H9 (cell line): ENCODE measurements around the gene CCM2. TPM values are rescaled to one million over a fixed set of nuclear protein-coding genes. Genes with fewer than 3 reads are reported as not detected.

Source experiments
- DNase-seq: peaks from one replicate; pipeline ENCODE4 v3.0.0-alpha.2; 2017
- H2AFZ ChIP-seq: one replicate; pipeline ENCODE4 v1.6.1; 2013; ENCODE audit warnings: mild to moderate bottlenecking, low read length, control low read depth, moderate library complexity
- H2AK5ac ChIP-seq: 2 replicates; pipeline ENCODE4 v1.6.1; 2013; ENCODE audit warnings: low read length, control low read depth, mixed read lengths; ENCODE audit not compliant: insufficient read length
- H2BK120ac ChIP-seq: one replicate; pipeline ENCODE4 v1.6.1; 2013; ENCODE audit warnings: low read depth, mild to moderate bottlenecking, low read length, control low read depth, inconsistent platforms; ENCODE audit not compliant: poor library complexity, severe bottlenecking
- H2BK12ac ChIP-seq: 2 replicates; pipeline ENCODE4 v1.6.1; 2013; ENCODE audit warnings: low read length, control low read depth, mixed read lengths, low read depth; ENCODE audit not compliant: insufficient read length
- H2BK15ac ChIP-seq: 2 replicates; pipeline ENCODE4 v1.6.1; 2013; ENCODE audit warnings: low read depth, low read length, control low read depth
- H2BK20ac ChIP-seq: one replicate; pipeline ENCODE4 v1.6.1; 2013; ENCODE audit warnings: low read depth, mild to moderate bottlenecking, low read length, control low read depth, inconsistent platforms; ENCODE audit not compliant: poor library complexity, severe bottlenecking
- H2BK5ac ChIP-seq: 2 replicates; pipeline ENCODE4 v1.6.1; 2013; ENCODE audit warnings: low read length, control low read depth, mixed read lengths; ENCODE audit not compliant: insufficient read length
- H3K14ac ChIP-seq: 2 replicates; pipeline ENCODE4 v1.6.1; 2013; ENCODE audit warnings: low read length, control low read depth; ENCODE audit not compliant: insufficient read depth
- H3K18ac ChIP-seq: 2 replicates; pipeline ENCODE4 v1.6.1; 2013; ENCODE audit warnings: low read depth, mild to moderate bottlenecking, mixed read lengths, low read length, control low read depth; ENCODE audit not compliant: insufficient read length
- H3K23ac ChIP-seq: 2 replicates; pipeline ENCODE4 v1.6.1; 2013; ENCODE audit warnings: low read length, control low read depth, mixed read lengths, low read depth; ENCODE audit not compliant: insufficient read length
- H3K23me2 ChIP-seq: 2 replicates; pipeline ENCODE4 v1.6.1; 2013; ENCODE audit warnings: low read depth, mild to moderate bottlenecking, mixed read lengths, low read length, control low read depth; ENCODE audit not compliant: insufficient read length, poor library complexity, severe bottlenecking
- H3K27ac ChIP-seq: 2 replicates; pipeline ENCODE4 v1.5.1; 2013; ENCODE audit warnings: low read length, control low read depth, mixed read lengths, low read depth; ENCODE audit not compliant: insufficient read length
- H3K27me3 ChIP-seq: 2 replicates; pipeline ENCODE4 v1.6.1; 2013; ENCODE audit warnings: low read length, control low read depth, inconsistent platforms; ENCODE audit not compliant: insufficient read depth
- H3K4ac ChIP-seq: 2 replicates; pipeline ENCODE4 v1.6.1; 2013; ENCODE audit warnings: low read depth, mild to moderate bottlenecking, control low read depth, inconsistent platforms, low read length, moderate library complexity
- H3K4me1 ChIP-seq: 2 replicates; pipeline ENCODE4 v1.6.1; 2013; ENCODE audit warnings: low read length, control low read depth, inconsistent platforms; ENCODE audit not compliant: insufficient read depth
- H3K4me2 ChIP-seq: 2 replicates; pipeline ENCODE4 v1.6.1; 2013; ENCODE audit warnings: low read length, control low read depth, mixed read lengths; ENCODE audit not compliant: insufficient read length, insufficient read depth
- H3K56ac ChIP-seq: 2 replicates; pipeline ENCODE4 v1.6.1; 2013; ENCODE audit warnings: low read depth, mild to moderate bottlenecking, mixed read lengths, low read length, control low read depth; ENCODE audit not compliant: insufficient read length
- H3K79me1 ChIP-seq: 2 replicates; pipeline ENCODE4 v1.6.1; 2013; ENCODE audit warnings: low read depth, mild to moderate bottlenecking, moderate library complexity, low read length, control low read depth, inconsistent platforms; ENCODE audit not compliant: insufficient read depth, poor library complexity, severe bottlenecking
- H3K79me2 ChIP-seq: 2 replicates; pipeline ENCODE4 v1.6.1; 2013; ENCODE audit warnings: low read length, control low read depth, inconsistent platforms; ENCODE audit not compliant: insufficient read depth
- H3K9ac ChIP-seq: 2 replicates; pipeline ENCODE4 v1.6.1; 2013; ENCODE audit warnings: low read length, control low read depth, mixed read lengths; ENCODE audit not compliant: insufficient read length; ENCODE audit errors: extremely low read depth
- H3K9me3 ChIP-seq: one replicate; pipeline ENCODE4 v1.6.1; 2013; ENCODE audit warnings: low read depth, low read length, inconsistent platforms; ENCODE audit not compliant: control insufficient read depth
- H3T11ph ChIP-seq: one replicate; pipeline ENCODE4 v1.6.1; 2013; ENCODE audit warnings: mild to moderate bottlenecking, low read length, control low read depth, inconsistent platforms
- H4K20me1 ChIP-seq: one replicate; pipeline ENCODE4 v1.6.1; 2013; ENCODE audit not compliant: control insufficient read depth, insufficient read length, insufficient read depth
- H4K5ac ChIP-seq: 2 replicates; pipeline ENCODE4 v1.6.1; 2013; ENCODE audit warnings: low read depth, mild to moderate bottlenecking, mixed read lengths, low read length, control low read depth; ENCODE audit not compliant: insufficient read length
- H4K8ac ChIP-seq: replicated peaks from 2 replicates; pipeline ENCODE4 v1.6.1; 2013; ENCODE audit warnings: low read length, control low read depth, mixed read lengths, low read depth; ENCODE audit not compliant: insufficient read length
- H4K91ac ChIP-seq: 2 replicates; pipeline ENCODE4 v1.6.1; 2013; ENCODE audit warnings: low read depth, mild to moderate bottlenecking, moderate library complexity, mixed read lengths, low read length, control low read depth; ENCODE audit not compliant: insufficient read length
- H3K27ac Mint-ChIP-seq, 3 experiments: 2 replicates in 2 of 3; 3 replicates in 1 of 3; pipeline ENCODE4 v1.8.0; 2020 to 2021; ENCODE audit warnings: mixed read lengths in 3 of 3, mild to moderate bottlenecking in 1 of 3, moderate library complexity in 1 of 3
- H3K27me3 Mint-ChIP-seq: 2 replicates; pipeline ENCODE4 v1.8.0; 2021; ENCODE audit warnings: low read depth, mild to moderate bottlenecking, moderate library complexity, mixed read lengths
- H3K36me3 Mint-ChIP-seq, 3 experiments: 2 replicates in 2 of 3; 3 replicates in 1 of 3; pipeline ENCODE4 v1.8.0; 2020 to 2021; ENCODE audit warnings: low read depth in 3 of 3, mixed read lengths in 3 of 3; ENCODE audit not compliant: insufficient read depth in 1 of 3
- H3K4me1 Mint-ChIP-seq, 2 experiments: 2 replicates each; pipeline ENCODE4 v1.8.0; 2020; ENCODE audit warnings: mixed read lengths in 2 of 2
- H3K4me3 Mint-ChIP-seq, 2 experiments: 2 replicates in 1 of 2; 3 replicates in 1 of 2; pipeline ENCODE4 v1.8.0; 2020 to 2021; ENCODE audit warnings: mild to moderate bottlenecking in 2 of 2, mixed read lengths in 2 of 2, moderate library complexity in 1 of 2
- H3K9me3 Mint-ChIP-seq, 2 experiments: 2 replicates in 1 of 2; 3 replicates in 1 of 2; pipeline ENCODE4 v1.8.0; 2020; ENCODE audit warnings: mild to moderate bottlenecking in 2 of 2, mixed read lengths in 2 of 2, moderate library complexity in 1 of 2
- WGBS: extraction: QIAGEN DNeasy Blood & Tissue Kit; methylation state at CpG from one replicate; pipeline ENCODE4 v1.1.7; 2013; ENCODE audit warnings: missing lambda C conversion rate, low lambda C conversion rate, mixed read lengths; ENCODE audit not compliant: insufficient read length; ENCODE audit errors: extremely low coverage; 5-methylcytosine and 5-hydroxymethylcytosine counted together
- total RNA-seq: library from RNA; stranded (reverse); gene quantifications from 2 replicates; pipeline ENCODE4 v1.2.1, GENCODE V29; 2021
- TF ChIP-seq, protein P1 (sequence below): fragments of 200-600 bp; sonication (generic); conservative IDR thresholded peaks from 3 replicates; pipeline ENCODE4 v1.8.0; 2021; ENCODE audit warnings: antibody characterized with exemption, mild to moderate bottlenecking

Gene CCM2
- total RNA-seq, 1 experiment from 2014 or later, result 30.4 TPM

DNA sequence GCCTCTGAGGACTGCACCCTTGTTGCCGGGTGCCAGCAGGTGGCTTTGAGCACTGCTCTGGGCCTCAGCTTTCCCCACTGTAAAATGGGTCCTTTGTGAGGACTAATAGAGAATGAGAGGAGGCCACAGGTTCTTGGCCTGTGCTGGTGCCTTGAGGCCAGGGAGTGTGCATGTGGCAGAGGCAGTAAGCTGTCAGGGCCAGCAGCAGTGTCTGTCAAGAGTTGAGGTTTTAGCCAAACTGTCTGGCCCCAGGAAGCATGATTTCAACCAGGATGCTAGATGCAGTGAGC is 75.3 kb downstream of the CCM2 start:
- H3K14ac ChIP-seq, result no peak overlapping the region
- TF ChIP-seq, protein P1, sequence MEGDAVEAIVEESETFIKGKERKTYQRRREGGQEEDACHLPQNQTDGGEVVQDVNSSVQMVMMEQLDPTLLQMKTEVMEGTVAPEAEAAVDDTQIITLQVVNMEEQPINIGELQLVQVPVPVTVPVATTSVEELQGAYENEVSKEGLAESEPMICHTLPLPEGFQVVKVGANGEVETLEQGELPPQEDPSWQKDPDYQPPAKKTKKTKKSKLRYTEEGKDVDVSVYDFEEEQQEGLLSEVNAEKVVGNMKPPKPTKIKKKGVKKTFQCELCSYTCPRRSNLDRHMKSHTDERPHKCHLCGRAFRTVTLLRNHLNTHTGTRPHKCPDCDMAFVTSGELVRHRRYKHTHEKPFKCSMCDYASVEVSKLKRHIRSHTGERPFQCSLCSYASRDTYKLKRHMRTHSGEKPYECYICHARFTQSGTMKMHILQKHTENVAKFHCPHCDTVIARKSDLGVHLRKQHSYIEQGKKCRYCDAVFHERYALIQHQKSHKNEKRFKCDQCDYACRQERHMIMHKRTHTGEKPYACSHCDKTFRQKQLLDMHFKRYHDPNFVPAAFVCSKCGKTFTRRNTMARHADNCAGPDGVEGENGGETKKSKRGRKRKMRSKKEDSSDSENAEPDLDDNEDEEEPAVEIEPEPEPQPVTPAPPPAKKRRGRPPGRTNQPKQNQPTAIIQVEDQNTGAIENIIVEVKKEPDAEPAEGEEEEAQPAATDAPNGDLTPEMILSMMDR, result no peak
- no peak overlapping the region; a peak in 1 of 7 replicates for H3K27ac Mint-ChIP-seq
- H3K4ac ChIP-seq, result no peak overlapping the region
- no peaks in the 10 kb centered on the region for H3K4me1 ChIP-seq
- no peak for DNase-seq
- no peak overlapping the region for H3K23ac ChIP-seq
- no peak overlapping the region for H3K18ac ChIP-seq
- no peak overlapping the region for H2BK5ac ChIP-seq
- H2BK20ac ChIP-seq, result no peak overlapping the region
- H2AFZ ChIP-seq, result no peak overlapping the region
- no peaks in the 10 kb centered on the region for H3K27me3 ChIP-seq
- no peak overlapping the region for H3K9ac ChIP-seq
- no peak overlapping the region for H2BK12ac ChIP-seq
- WGBS, result no CpG with 5 or more reads among the region's 1 CpG
- no peak overlapping the region for H2BK15ac ChIP-seq
- H4K8ac ChIP-seq, result no peak overlapping the region
- no peak overlapping the region for H3K4me3 Mint-ChIP-seq
- H3K79me1 ChIP-seq, result no peaks in the 10 kb centered on the region
- peaks cover 0 to 7% of the 10 kb centered on the region in 2 experiments; a peak in 1 of 4 replicates for H3K4me1 Mint-ChIP-seq
- no peak overlapping the region for H3K56ac ChIP-seq
- H3K9me3 Mint-ChIP-seq, result peaks cover 0 to 3% of the 10 kb centered on the region in 2 experiments; a peak in 3 of 5 replicates
- H2AK5ac ChIP-seq, result no peak overlapping the region
- no peak overlapping the region for H3K4me2 ChIP-seq
- H3K23me2 ChIP-seq, result no peaks in the 10 kb centered on the region
- H3K9me3 ChIP-seq, result no peaks in the 10 kb centered on the region
- peaks cover 6 to 48% (median 23%) of the 10 kb centered on the region in 3 experiments; a peak in 6 of 7 replicates for H3K36me3 Mint-ChIP-seq
- no peak overlapping the region for H2BK120ac ChIP-seq
- no peak overlapping the region for H4K5ac ChIP-seq
- no peak overlapping the region for H4K91ac ChIP-seq
- H3K27ac ChIP-seq, result no peak overlapping the region
- no peak overlapping the region for H3T11ph ChIP-seq
- H3K79me2 ChIP-seq, result no peaks in the 10 kb centered on the region
- H3K27me3 Mint-ChIP-seq, result peaks cover 4% of the 10 kb centered on the region; the same call in 1 of the 2 replicates
- H4K20me1 ChIP-seq, result no peaks in the 10 kb centered on the region
